ENCODE data around the gene TNFAIP2. TPM values are rescaled to one million over a fixed set of nuclear protein-coding genes. Genes with fewer than 3 reads are reported as not detected.

Gene TNFAIP2
- total RNA-seq, 4 donors from 2014 or later, result 10.5 to 94.9 (median 31.1) TPM

DNA sequence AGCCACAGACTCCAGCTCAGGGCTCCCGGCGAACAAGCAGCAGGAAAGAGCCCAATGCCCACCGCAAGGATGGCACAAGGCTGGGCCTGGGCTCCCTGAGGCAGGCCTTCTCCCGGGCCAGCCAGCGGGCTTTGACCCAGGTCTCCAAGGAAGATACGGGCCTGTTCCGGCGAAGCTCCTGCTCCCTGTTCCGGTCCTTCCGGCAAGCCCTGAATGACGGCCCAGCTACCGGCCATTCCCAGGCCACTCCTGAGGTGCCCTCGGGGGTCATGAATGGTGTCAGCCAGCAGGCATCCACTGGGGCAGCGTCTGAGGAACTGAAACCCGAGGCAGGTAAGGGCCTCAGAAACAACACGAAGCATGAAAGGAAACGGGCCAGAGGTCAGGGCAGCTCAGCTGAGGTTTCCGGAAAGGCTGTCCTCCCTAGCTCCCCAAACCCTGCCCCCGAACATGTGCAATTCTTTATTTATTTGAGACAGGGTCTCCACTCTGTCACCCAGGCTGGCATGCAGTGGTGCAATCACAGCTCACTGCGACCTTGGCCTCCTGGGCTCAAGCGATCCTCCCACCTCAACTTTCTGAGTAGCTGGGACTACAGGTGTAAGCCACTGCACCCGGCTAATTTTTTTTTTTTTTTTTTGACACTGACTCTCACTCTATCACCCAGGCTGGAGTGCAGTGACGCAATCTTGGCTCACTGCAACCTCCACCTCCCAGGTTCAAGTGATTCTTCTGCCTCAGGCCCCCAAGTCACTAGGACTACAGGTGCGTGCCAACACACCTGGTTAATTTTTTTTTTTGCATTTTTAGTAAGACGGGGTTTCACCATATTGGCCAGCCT lies 22.8 kb upstream of the TNFAIP2 start:
- Histone ChIP-seq H3K27me3 (no peaks in the 10 kb centered on the region), H3K4me3 (no peak overlapping the region), H3K9me3 (no peaks in the 10 kb centered on the region), H3K27ac (peak overlapping the region in 1 of 4 donors; percentile 46), H3K36me3 (no peaks in the 10 kb centered on the region), H3K4me1 (peaks cover 6 to 58% (median 16%) of the 10 kb centered on the region in 4 donors)
- peak in 2 of 3 donors; percentile 67 to 76 for DNase-seq
- TF ChIP-seq, protein P1, sequence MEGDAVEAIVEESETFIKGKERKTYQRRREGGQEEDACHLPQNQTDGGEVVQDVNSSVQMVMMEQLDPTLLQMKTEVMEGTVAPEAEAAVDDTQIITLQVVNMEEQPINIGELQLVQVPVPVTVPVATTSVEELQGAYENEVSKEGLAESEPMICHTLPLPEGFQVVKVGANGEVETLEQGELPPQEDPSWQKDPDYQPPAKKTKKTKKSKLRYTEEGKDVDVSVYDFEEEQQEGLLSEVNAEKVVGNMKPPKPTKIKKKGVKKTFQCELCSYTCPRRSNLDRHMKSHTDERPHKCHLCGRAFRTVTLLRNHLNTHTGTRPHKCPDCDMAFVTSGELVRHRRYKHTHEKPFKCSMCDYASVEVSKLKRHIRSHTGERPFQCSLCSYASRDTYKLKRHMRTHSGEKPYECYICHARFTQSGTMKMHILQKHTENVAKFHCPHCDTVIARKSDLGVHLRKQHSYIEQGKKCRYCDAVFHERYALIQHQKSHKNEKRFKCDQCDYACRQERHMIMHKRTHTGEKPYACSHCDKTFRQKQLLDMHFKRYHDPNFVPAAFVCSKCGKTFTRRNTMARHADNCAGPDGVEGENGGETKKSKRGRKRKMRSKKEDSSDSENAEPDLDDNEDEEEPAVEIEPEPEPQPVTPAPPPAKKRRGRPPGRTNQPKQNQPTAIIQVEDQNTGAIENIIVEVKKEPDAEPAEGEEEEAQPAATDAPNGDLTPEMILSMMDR (IDR thresholded peaks at IDR 0.05), result no peak

DNA sequence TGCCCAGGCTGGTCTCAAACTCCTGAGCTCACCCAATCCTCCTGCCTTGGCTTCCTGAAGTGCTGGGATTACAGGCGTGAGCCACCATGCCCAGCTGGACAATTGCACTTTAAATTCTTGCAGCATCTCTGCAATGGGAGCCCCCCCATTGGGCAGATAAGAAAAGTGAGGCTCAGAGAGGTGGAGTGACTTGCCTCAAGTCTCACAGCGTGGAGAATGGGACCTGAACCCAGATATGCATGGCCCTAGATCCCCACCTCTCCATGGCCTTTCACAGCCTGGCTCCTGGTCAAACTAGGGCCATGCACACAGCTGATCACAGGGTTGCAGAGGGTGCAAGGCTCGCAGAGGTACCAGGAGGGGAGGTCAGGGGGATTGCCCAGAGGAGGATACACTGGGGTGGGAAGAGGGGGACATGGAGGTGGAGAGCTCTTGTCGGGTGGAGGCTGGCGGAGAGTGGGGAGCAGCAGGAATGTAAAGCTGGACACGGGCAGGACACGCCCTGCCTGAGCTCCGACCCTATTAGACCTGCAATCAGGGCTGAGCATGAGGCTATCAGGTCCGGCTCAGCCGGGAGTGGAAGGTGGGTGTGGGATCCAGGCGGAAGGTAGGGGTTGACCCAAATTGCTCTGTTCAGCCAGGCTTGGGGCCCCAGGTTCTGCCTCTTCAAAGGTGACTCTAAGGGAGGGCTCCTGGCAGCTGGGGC lies 21.9 kb upstream of the TNFAIP2 start:
- Histone ChIP-seq H3K4me1 (peaks cover 6 to 49% (median 17%) of the 10 kb centered on the region in 4 donors), H3K27ac (peak overlapping the region in 1 of 4 donors; percentile 46), H3K27me3 (no peaks in the 10 kb centered on the region), H3K9me3 (no peaks in the 10 kb centered on the region), H3K36me3 (no peaks in the 10 kb centered on the region), H3K4me3 (no peak overlapping the region)
- no peak for DNase-seq
- TF ChIP-seq, protein P1 (IDR thresholded peaks at IDR 0.05), result no peak
- TF ChIP-seq POLR2A (IDR thresholded peaks at IDR 0.05), result no peak

DNA sequence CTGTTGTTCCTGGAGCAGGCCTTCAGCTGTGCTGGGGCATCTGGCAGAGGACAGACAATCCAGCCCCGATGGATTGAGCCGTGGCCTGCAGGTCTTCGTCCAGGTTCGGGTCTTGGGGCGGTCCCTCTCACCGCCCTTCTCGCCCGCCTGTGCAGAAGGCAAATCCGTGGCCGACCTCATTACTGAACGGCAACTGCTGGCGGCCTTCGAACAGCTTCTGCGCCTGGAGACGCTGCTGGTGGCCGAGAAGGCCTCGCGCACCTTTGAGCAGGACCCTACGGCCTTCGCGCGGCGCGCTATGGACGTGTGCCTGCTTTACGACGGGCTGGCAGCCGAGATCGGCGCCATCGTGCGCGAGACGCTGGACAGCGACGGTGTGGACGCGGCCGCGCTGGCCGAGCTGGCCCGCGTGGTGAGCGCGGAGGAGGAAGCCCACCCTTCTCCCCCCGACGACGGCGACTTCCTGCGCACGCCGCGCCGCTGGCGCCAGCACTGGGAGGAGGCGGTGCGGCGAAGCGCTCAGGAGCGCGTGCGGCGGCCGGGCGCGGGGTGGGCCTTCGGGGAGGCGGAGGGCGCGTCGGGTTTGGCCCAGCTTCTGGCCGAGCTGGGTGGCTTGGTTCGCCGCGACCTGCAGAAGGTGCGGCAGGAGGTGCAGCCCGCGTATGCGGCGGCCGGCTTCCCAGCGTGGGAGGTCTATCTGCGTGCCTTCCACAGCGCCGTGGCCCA lies 21.1 kb upstream of the TNFAIP2 start:
- H3K36me3 ChIP-seq, result no peaks in the 10 kb centered on the region
- DNase-seq, result no peak
- peaks cover 6 to 48% (median 17%) of the 10 kb centered on the region in 4 donors for H3K4me1 ChIP-seq
- H3K4me3 ChIP-seq, result no peak overlapping the region
- TF ChIP-seq, protein P1 (IDR thresholded peaks at IDR 0.05), result no peak
- no peak for TF ChIP-seq POLR2A (IDR thresholded peaks at IDR 0.05)
- no peaks in the 10 kb centered on the region for H3K9me3 ChIP-seq
- no peaks in the 10 kb centered on the region for H3K27me3 ChIP-seq
- no peak overlapping the region for H3K27ac ChIP-seq

DNA sequence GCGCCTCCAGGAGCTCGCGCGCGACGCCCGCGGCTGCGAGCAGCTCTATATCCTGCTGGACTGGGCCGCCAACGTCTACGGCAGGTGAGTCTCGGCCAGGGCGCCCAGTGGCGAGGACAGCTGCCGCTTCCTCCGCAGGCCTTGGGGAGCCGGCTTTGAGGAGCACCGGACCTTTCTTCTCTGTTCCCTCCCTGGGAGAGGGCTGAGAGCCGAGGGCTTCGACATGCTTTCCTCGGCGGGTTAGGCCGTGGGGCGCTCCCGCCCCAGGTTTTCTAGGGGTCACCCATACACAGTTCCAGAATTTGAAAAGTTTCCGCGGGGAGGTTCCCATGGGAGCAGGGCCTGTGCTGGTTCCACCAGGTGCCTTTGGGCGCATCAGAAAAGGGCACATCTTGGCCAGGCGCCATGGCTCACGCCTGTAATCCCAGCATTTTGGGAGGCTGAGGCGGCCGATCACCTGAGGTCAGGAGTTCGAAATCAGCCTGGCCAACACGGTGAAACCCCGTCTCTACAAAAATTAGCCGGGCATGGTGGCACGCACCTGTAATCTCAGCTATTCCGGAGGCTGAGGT lies 20.5 kb upstream of the TNFAIP2 start:
- Histone ChIP-seq H3K4me1 (peaks cover 6 to 48% (median 17%) of the 10 kb centered on the region in 4 donors), H3K27me3 (no peaks in the 10 kb centered on the region)
- TF ChIP-seq POLR2A (IDR thresholded peaks at IDR 0.05), result no peak
- TF ChIP-seq, protein P1 (IDR thresholded peaks at IDR 0.05), result no peak

More for the DNA sequence above, 20.5 kb upstream of the TNFAIP2 start:
- Histone ChIP-seq H3K4me3 (no peak overlapping the region), H3K36me3 (no peaks in the 10 kb centered on the region), H3K27ac (no peak overlapping the region), H3K9me3 (no peaks in the 10 kb centered on the region)
- DNase-seq, result no peak
